SK-N-SH treated with all-trans-retinoic acid at 6 μM for 48 hours (cell line): Measurements from ENCODE around the gene TMC4.

Experiments
- ARNTL ChIP-seq: fragments of 450-650 bp; formaldehyde crosslinking; IDR thresholded peaks from 2 replicates; pipeline ENCODE4 v1.5.0; 2020; ENCODE audit warnings: low read depth, mild to moderate bottlenecking, moderate library complexity, borderline replicate concordance
- CSDC2 ChIP-seq: fragments of 250-450 bp; sonication (Bioruptor Pico); IDR thresholded peaks from 2 replicates; pipeline ENCODE4 v1.5.0; 2020; ENCODE audit warnings: mild to moderate bottlenecking, moderate library complexity
- ESRRG ChIP-seq: fragments of 250-450 bp; sonication (Bioruptor Pico); IDR thresholded peaks from 2 replicates; pipeline ENCODE4 v1.6.1; 2021; ENCODE audit warnings: mild to moderate bottlenecking
- POU6F1 ChIP-seq: fragments of 250-450 bp; sonication (Bioruptor Pico); IDR thresholded peaks from 2 replicates; pipeline ENCODE4 v1.8.0; 2021; ENCODE audit warnings: low read depth, mild to moderate bottlenecking, moderate library complexity, borderline replicate concordance
- PPARA ChIP-seq: fragments of 250-450 bp; sonication (Bioruptor Pico); IDR thresholded peaks from 2 replicates; pipeline ENCODE4 v1.5.0; 2020; ENCODE audit warnings: mild to moderate bottlenecking, borderline replicate concordance
- RARB ChIP-seq: fragments of 250-450 bp; sonication (Bioruptor Pico); IDR thresholded peaks from 2 replicates; pipeline ENCODE4 v1.8.0; 2021; ENCODE audit warnings: mild to moderate bottlenecking, moderate library complexity
- TOX ChIP-seq: fragments of 250-450 bp; sonication (Bioruptor Pico); IDR thresholded peaks from 2 replicates; pipeline ENCODE4 v1.8.0; 2021; ENCODE audit warnings: mild to moderate bottlenecking, moderate library complexity, borderline replicate concordance
- ZFP3 ChIP-seq: fragments of 250-450 bp; sonication (Bioruptor Pico); IDR thresholded peaks from 2 replicates; pipeline ENCODE4 v1.5.0; 2020; ENCODE audit warnings: mild to moderate bottlenecking, moderate library complexity
- ZNF565 ChIP-seq: fragments of 450-650 bp; formaldehyde crosslinking; conservative IDR thresholded peaks from 2 replicates; pipeline ENCODE4 v1.5.0; 2020; ENCODE audit warnings: low read depth, mild to moderate bottlenecking, moderate library complexity
- ZNF70 ChIP-seq: fragments of 450-650 bp; formaldehyde crosslinking; IDR thresholded peaks from 2 replicates; pipeline ENCODE4 v1.5.0; 2020; ENCODE audit warnings: mild to moderate bottlenecking, moderate library complexity
- TF ChIP-seq, protein P1 (sequence below): fragments of 250-450 bp; sonication (Bioruptor Pico); IDR thresholded peaks from 2 replicates; pipeline ENCODE4 v1.8.0; 2020; ENCODE audit warnings: mild to moderate bottlenecking, moderate library complexity, borderline replicate concordance

- TF ChIP-seq ZNF70 (CRISPR knock-in tag): no peak
- TF ChIP-seq RARB (CRISPR knock-in tag): no peak
- TF ChIP-seq ARNTL (CRISPR knock-in tag): no peak
- TF ChIP-seq ZFP3: no peak
- TF ChIP-seq PPARA: no peak
- TF ChIP-seq ESRRG: no peak
- TF ChIP-seq TOX: no peak
- TF ChIP-seq POU6F1 (CRISPR knock-in tag): no peak
- TF ChIP-seq, protein P1, sequence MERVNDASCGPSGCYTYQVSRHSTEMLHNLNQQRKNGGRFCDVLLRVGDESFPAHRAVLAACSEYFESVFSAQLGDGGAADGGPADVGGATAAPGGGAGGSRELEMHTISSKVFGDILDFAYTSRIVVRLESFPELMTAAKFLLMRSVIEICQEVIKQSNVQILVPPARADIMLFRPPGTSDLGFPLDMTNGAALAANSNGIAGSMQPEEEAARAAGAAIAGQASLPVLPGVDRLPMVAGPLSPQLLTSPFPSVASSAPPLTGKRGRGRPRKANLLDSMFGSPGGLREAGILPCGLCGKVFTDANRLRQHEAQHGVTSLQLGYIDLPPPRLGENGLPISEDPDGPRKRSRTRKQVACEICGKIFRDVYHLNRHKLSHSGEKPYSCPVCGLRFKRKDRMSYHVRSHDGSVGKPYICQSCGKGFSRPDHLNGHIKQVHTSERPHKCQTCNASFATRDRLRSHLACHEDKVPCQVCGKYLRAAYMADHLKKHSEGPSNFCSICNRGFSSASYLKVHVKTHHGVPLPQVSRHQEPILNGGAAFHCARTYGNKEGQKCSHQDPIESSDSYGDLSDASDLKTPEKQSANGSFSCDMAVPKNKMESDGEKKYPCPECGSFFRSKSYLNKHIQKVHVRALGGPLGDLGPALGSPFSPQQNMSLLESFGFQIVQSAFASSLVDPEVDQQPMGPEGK (CRISPR knock-in tag): no peak
- TF ChIP-seq CSDC2: no peak
- TF ChIP-seq ZNF565 (CRISPR knock-in tag): no peak
Observed at GRCh38 chr19:54178581-54179261, 5.8 kb upstream of the TMC4 start.
